HepG2 (cell line): ENCODE measurements around the gene RHBDD3. TPM values are rescaled to one million over a fixed set of nuclear protein-coding genes. Genes with fewer than 3 reads are reported as not detected.

ENCODE experiments used
- DNMT1 ChIP-seq: sonication (generic); formaldehyde crosslinking; IDR thresholded peaks from 2 replicates; pipeline ENCODE4 v1.5.1; 2020; ENCODE audit warnings: mild to moderate bottlenecking, missing genetic modification reagents
- FOSL1 ChIP-seq: sonication (generic); formaldehyde crosslinking; IDR thresholded peaks from 2 replicates; pipeline ENCODE4 v1.9.0; 2021; ENCODE audit warnings: missing genetic modification reagents, borderline replicate concordance
- MTF2 ChIP-seq: sonication (generic); formaldehyde crosslinking; IDR thresholded peaks from 2 replicates; pipeline ENCODE4 v1.5.0; 2020; ENCODE audit warnings: missing genetic modification reagents, borderline replicate concordance
- RFX5 ChIP-seq: IDR thresholded peaks from 2 replicates; pipeline ENCODE4 v1.6.1; 2011; ENCODE audit warnings: low read depth, low read length, improper control_type of control experiment
- SKI ChIP-seq: fragments of 450-650 bp; IDR thresholded peaks from one replicate; pipeline ENCODE4 v1.6.1; 2018; ENCODE audit warnings: mild to moderate bottlenecking; ENCODE audit not compliant: partially characterized antibody
- U2AF2 ChIP-seq: fragments of 200-400 bp; formaldehyde crosslinking; IDR thresholded peaks from 2 replicates; pipeline ENCODE4 v1.6.1; 2017; ENCODE audit warnings: low read depth, mild to moderate bottlenecking, low read length
- ZNF337 ChIP-seq: sonication (generic); formaldehyde crosslinking; IDR thresholded peaks from 2 replicates; pipeline ENCODE4 v1.5.1; 2020; ENCODE audit warnings: missing genetic modification reagents, low read depth, mild to moderate bottlenecking, borderline replicate concordance
- ZNF776 ChIP-seq: sonication (generic); formaldehyde crosslinking; IDR thresholded peaks from 2 replicates; pipeline ENCODE4 v1.4.0; 2020; ENCODE audit warnings: mild to moderate bottlenecking, missing genetic modification reagents
- polyA plus RNA-seq, 8 experiments: library from polyadenylated mRNA; depleted of rRNA in 3 of 8; stranded (reverse) in 7 of 8; unstranded in 1 of 8; fragments of >200 nt; fragmentation: Illumina TruSeq in 4 of 8; extraction: Trizol in 4 of 8; gene quantifications; 2 replicates each; pipeline versions ENCODE4 v1.2.1 to v1.2.3, GENCODE V29; 2011 to 2016; ENCODE audit warnings: low read depth in 4 of 8, missing spikeins in 1 of 8, mixed read lengths in 1 of 8; ENCODE audit not compliant: insufficient read depth in 1 of 8
- total RNA-seq, 5 experiments: library from RNA; depleted of rRNA; stranded (reverse); fragments of >200 nt; fragmentation: Illumina TruSeq; extraction: Trizol; gene quantifications; 2 replicates each; pipeline ENCODE4 v1.2.3, GENCODE V29; 2016; ENCODE audit warnings: low read depth in 1 of 5
- TF ChIP-seq, protein P1 (sequence below): sonication (generic); formaldehyde crosslinking; IDR thresholded peaks from 2 replicates; pipeline ENCODE4 v1.8.0; 2022; ENCODE audit warnings: mild to moderate bottlenecking, missing genetic modification reagents, borderline replicate concordance
- TF ChIP-seq, protein P2 (sequence below): sonication (generic); formaldehyde crosslinking; IDR thresholded peaks from 2 replicates; pipeline ENCODE4 v1.4.0; 2020; ENCODE audit warnings: missing genetic modification reagents, mild to moderate bottlenecking, borderline replicate concordance
- TF ChIP-seq, protein P3 (sequence below): sonication (generic); formaldehyde crosslinking; IDR thresholded peaks from 2 replicates; pipeline ENCODE4 v1.5.0; 2020; ENCODE audit warnings: mild to moderate bottlenecking, missing genetic modification reagents
- TF ChIP-seq, protein P4 (sequence below): sonication (generic); formaldehyde crosslinking; IDR thresholded peaks from 2 replicates; pipeline ENCODE4 v1.4.0; 2020; ENCODE audit warnings: missing genetic modification reagents
- TF ChIP-seq, protein P5 (sequence below): sonication (generic); formaldehyde crosslinking; IDR thresholded peaks from 2 replicates; pipeline ENCODE4 v1.8.0; 2022; ENCODE audit warnings: mild to moderate bottlenecking, missing genetic modification reagents, moderate library complexity
- TF ChIP-seq, protein P6 (sequence below): sonication (generic); formaldehyde crosslinking; IDR thresholded peaks from 2 replicates; pipeline ENCODE4 v1.8.0; 2022; ENCODE audit warnings: missing genetic modification reagents, mild to moderate bottlenecking, moderate library complexity, borderline replicate concordance
- TF ChIP-seq, protein P7 (sequence below), 2 experiments: sonication (generic) in 1 of 2; formaldehyde crosslinking in 1 of 2; IDR thresholded peaks; 2 replicates each; pipeline versions ENCODE4 v1.4.0 to v1.6.1; 2016 to 2020; ENCODE audit warnings: borderline replicate concordance in 1 of 2, low read depth in 1 of 2, mild to moderate bottlenecking in 1 of 2, missing genetic modification reagents in 1 of 2

The RHBDD3 gene
- total and polyA plus RNA-seq, 2 of the 13 experiments (the other 11 are each of a cell fraction or from before 2014, with no cell fraction given): 12.1 to 26.7 TPM

DNA sequence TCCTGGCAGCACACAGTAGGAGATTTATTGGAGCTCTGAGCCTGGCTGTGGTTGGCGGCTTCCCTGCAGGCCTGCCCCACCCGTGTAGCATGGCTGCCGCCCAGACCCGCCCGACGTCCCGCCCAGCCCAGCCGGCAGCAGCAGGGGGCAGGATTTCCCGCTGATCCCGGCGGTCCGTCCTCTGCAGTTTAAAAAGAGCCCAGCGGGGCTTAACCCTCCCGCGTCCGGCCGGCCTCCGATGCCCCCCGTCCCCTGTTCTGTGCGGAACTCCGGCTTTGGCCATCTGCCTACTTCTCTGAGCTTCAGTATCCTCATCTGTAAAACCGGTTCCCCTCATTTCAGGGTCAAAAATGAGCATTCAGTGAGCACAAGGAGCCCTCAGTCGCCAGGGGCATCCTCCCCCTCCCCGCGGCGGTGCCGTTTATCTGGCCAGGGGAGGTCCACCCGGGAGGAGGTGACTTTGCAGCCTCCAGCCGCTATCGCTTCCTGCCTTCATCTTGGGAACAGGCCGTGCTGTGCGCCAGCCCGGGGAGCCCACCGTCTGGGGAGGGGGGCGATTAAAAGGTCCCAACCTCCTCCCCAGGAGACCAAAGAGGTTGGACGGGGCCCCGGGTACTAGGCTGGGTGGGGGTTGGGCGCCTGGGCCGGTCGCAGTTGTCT, 38.5 kb upstream of the RHBDD3 start, which contains the start of gene GAS2L1 (continued):
- TF ChIP-seq MTF2 (no peak; the same call in 1 of the 2 replicates), U2AF2 (no peak), SKI (peak; percentile 49), DNMT1 (CRISPR knock-in tag) (no peak), ZNF776 (CRISPR knock-in tag) (0 out of 2 replicates have a peak, but pooled peaks have one; percentile 50), RFX5 (no peak), FOSL1 (CRISPR knock-in tag) (no peak), ZNF337 (CRISPR knock-in tag) (no peak)
- TF ChIP-seq, protein P1, sequence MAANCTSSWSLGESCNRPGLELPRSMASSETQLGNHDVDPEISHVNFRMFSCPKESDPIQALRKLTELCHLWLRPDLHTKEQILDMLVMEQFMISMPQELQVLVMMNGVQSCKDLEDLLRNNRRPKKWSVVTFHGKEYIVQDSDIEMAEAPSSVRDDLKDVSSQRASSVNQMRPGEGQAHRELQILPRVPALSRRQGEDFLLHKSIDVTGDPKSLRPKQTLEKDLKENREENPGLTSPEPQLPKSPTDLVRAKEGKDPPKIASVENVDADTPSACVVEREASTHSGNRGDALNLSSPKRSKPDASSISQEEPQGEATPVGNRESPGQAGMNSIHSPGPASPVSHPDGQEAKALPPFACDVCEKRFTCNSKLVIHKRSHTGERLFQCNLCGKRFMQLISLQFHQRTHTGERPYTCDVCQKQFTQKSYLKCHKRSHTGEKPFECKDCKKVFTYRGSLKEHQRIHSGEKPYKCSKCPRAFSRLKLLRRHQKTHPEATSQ (CRISPR knock-in tag): no peak
- TF ChIP-seq, protein P2, sequence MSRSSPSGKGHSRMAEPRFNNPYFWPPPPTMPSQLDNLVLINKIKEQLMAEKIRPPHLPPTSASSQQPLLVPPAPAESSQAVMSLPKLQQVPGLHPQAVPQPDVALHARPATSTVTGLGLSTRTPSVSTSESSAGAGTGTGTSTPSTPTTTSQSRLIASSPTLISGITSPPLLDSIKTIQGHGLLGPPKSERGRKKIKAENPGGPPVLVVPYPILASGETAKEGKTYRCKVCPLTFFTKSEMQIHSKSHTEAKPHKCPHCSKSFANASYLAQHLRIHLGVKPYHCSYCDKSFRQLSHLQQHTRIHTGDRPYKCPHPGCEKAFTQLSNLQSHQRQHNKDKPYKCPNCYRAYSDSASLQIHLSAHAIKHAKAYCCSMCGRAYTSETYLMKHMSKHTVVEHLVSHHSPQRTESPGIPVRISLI (CRISPR knock-in tag): no peak
- TF ChIP-seq, protein P3, sequence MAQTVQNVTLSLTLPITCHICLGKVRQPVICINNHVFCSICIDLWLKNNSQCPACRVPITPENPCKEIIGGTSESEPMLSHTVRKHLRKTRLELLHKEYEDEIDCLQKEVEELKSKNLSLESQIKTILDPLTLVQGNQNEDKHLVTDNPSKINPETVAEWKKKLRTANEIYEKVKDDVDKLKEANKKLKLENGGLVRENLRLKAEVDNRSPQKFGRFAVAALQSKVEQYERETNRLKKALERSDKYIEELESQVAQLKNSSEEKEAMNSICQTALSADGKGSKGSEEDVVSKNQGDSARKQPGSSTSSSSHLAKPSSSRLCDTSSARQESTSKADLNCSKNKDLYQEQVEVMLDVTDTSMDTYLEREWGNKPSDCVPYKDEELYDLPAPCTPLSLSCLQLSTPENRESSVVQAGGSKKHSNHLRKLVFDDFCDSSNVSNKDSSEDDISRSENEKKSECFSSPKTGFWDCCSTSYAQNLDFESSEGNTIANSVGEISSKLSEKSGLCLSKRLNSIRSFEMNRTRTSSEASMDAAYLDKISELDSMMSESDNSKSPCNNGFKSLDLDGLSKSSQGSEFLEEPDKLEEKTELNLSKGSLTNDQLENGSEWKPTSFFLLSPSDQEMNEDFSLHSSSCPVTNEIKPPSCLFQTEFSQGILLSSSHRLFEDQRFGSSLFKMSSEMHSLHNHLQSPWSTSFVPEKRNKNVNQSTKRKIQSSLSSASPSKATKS (CRISPR knock-in tag): no peak; the same call in 1 of the 2 replicates
- TF ChIP-seq, protein P4, sequence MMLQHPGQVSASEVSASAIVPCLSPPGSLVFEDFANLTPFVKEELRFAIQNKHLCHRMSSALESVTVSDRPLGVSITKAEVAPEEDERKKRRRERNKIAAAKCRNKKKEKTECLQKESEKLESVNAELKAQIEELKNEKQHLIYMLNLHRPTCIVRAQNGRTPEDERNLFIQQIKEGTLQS: no peak
- TF ChIP-seq, protein P5, sequence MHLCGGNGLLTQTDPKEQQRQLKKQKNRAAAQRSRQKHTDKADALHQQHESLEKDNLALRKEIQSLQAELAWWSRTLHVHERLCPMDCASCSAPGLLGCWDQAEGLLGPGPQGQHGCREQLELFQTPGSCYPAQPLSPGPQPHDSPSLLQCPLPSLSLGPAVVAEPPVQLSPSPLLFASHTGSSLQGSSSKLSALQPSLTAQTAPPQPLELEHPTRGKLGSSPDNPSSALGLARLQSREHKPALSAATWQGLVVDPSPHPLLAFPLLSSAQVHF (CRISPR knock-in tag): no peak
- TF ChIP-seq, protein P6, sequence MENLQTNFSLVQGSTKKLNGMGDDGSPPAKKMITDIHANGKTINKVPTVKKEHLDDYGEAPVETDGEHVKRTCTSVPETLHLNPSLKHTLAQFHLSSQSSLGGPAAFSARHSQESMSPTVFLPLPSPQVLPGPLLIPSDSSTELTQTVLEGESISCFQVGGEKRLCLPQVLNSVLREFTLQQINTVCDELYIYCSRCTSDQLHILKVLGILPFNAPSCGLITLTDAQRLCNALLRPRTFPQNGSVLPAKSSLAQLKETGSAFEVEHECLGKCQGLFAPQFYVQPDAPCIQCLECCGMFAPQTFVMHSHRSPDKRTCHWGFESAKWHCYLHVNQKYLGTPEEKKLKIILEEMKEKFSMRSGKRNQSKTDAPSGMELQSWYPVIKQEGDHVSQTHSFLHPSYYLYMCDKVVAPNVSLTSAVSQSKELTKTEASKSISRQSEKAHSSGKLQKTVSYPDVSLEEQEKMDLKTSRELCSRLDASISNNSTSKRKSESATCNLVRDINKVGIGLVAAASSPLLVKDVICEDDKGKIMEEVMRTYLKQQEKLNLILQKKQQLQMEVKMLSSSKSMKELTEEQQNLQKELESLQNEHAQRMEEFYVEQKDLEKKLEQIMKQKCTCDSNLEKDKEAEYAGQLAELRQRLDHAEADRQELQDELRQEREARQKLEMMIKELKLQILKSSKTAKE (CRISPR knock-in tag): no peak
- TF ChIP-seq, protein P7, sequence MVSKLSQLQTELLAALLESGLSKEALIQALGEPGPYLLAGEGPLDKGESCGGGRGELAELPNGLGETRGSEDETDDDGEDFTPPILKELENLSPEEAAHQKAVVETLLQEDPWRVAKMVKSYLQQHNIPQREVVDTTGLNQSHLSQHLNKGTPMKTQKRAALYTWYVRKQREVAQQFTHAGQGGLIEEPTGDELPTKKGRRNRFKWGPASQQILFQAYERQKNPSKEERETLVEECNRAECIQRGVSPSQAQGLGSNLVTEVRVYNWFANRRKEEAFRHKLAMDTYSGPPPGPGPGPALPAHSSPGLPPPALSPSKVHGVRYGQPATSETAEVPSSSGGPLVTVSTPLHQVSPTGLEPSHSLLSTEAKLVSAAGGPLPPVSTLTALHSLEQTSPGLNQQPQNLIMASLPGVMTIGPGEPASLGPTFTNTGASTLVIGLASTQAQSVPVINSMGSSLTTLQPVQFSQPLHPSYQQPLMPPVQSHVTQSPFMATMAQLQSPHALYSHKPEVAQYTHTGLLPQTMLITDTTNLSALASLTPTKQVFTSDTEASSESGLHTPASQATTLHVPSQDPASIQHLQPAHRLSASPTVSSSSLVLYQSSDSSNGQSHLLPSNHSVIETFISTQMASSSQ (IDR thresholded peaks at IDR 0.05; ENCODE audit: low read depth): no peak
- TF ChIP-seq, protein P7 (CRISPR knock-in tag; IDR thresholded peaks at IDR 0.05; ENCODE audit: borderline replicate concordance): peak; percentile 27; the same call in 1 of the 2 replicates
